Tibial artery (tissue), 4 donors: ENCODE results near the gene GRAMD1B.
A peak's percentile ranks its signal among the peaks of the same experiment; 100 is the strongest.

Experiments used
- DNase-seq, 2 donors: peaks; one replicate each; pipeline ENCODE4 v3.0.0-alpha.2; 2019
- H3K27ac ChIP-seq, 2 donors: fragments of 200-600 bp; sonication (generic) in 1 of 2; 1 replicate in 1 of 2; 2 replicates in 1 of 2; pipeline ENCODE4 v1.5.1; 2018 to 2019; ENCODE audit warnings: mild to moderate bottlenecking in 1 of 2
- H3K27me3 ChIP-seq, 2 donors: fragments of 200-600 bp; sonication (generic) in 1 of 2; one replicate each; pipeline versions ENCODE4 v1.5.1 to v1.6.0; 2016 to 2019
- H3K36me3 ChIP-seq, 3 donors: fragments of 200-600 bp; sonication (generic) in 2 of 3; one replicate each; pipeline ENCODE4 v1.5.1; 2016 to 2019; ENCODE audit warnings: mild to moderate bottlenecking in 2 of 3
- H3K4me1 ChIP-seq, 4 donors: fragments of 200-600 bp; sonication (generic) in 2 of 4; 1 replicate in 3 of 4; 2 replicates in 1 of 4; pipeline ENCODE4 v1.5.1; 2016 to 2019
- H3K4me3 ChIP-seq, 2 donors: fragments of 200-600 bp; sonication (generic) in 1 of 2; 1 replicate in 1 of 2; 2 replicates in 1 of 2; pipeline ENCODE4 v1.5.1; 2018 to 2019; ENCODE audit warnings: mild to moderate bottlenecking in 2 of 2
- H3K9me3 ChIP-seq, 3 donors: fragments of 200-600 bp; sonication (generic) in 1 of 3; one replicate each; pipeline ENCODE4 v1.5.1; 2016 to 2019
- intact Hi-C: fragments of 100-400 bp; cut with DNase I; formaldehyde crosslinking; loops from one replicate; pipeline ENCODE4 v1.15.0; 2023; ENCODE audit warnings: low total_unique reads
- TF ChIP-seq, protein P1 (sequence below), 2 experiments: fragments of 200-600 bp in 1 of 2; fragments of 450-650 bp in 1 of 2; IDR thresholded peaks; one replicate each; pipeline ENCODE4 v1.5.1; 2017 to 2019; ENCODE audit warnings: antibody characterized with exemption in 2 of 2, mild to moderate bottlenecking in 1 of 2, moderate library complexity in 1 of 2

GRAMD1B gene

DNA sequence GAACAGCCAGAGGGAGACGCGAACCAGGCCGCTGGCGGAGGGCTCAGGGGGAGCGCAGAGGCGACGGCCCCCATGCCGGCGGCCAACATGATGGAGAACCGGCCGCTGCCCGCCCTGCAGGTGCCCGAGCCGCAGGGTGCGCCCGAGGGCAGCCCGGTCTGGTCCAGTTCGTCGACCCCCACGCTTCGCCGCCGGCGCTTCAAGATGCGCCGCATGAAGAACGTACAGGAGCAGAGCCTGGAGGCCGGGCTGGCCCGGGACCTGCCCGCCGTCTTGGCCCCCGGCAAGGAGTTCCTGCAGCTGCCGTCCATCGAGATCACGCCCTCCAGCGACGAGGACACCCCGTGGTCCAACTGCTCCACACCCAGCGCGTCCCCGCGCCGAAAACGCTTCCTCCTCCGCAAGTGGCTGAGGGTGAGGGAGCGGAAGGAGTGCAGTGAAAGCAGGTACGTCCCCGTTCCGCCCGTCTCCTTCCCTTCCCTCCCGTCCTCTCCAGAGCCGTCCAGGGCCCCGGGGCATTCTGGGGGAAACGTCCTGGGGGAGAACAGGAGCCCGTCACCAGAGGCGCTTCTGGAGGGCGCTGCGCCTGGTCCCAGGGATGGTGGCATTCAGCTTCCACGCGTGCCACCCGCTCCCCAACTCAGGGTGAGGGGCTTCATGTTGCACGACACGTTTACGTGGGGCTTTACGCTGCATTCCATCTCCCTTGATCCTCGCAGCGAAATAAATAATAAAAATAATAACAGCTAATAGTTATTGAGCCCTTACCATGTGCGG lies 840 bp downstream of the GRAMD1B start:
- Histone ChIP-seq H3K27ac (no peak overlapping the region), H3K4me1 (peaks cover 0 to 15% (median 11%) of the 10 kb centered on the region in 4 donors), H3K27me3 (peaks cover 0 to 27% of the 10 kb centered on the region in 2 donors), H3K36me3 (no peaks in the 10 kb centered on the region), H3K9me3 (no peaks in the 10 kb centered on the region), H3K4me3 (peak overlapping the region; percentile 45 to 54)
- intact Hi-C loops = no loop called here
- TF ChIP-seq, protein P1, sequence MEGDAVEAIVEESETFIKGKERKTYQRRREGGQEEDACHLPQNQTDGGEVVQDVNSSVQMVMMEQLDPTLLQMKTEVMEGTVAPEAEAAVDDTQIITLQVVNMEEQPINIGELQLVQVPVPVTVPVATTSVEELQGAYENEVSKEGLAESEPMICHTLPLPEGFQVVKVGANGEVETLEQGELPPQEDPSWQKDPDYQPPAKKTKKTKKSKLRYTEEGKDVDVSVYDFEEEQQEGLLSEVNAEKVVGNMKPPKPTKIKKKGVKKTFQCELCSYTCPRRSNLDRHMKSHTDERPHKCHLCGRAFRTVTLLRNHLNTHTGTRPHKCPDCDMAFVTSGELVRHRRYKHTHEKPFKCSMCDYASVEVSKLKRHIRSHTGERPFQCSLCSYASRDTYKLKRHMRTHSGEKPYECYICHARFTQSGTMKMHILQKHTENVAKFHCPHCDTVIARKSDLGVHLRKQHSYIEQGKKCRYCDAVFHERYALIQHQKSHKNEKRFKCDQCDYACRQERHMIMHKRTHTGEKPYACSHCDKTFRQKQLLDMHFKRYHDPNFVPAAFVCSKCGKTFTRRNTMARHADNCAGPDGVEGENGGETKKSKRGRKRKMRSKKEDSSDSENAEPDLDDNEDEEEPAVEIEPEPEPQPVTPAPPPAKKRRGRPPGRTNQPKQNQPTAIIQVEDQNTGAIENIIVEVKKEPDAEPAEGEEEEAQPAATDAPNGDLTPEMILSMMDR (IDR thresholded peaks at IDR 0.05) = no peak
- DNase-seq = peak; percentile 62 to 80

DNA sequence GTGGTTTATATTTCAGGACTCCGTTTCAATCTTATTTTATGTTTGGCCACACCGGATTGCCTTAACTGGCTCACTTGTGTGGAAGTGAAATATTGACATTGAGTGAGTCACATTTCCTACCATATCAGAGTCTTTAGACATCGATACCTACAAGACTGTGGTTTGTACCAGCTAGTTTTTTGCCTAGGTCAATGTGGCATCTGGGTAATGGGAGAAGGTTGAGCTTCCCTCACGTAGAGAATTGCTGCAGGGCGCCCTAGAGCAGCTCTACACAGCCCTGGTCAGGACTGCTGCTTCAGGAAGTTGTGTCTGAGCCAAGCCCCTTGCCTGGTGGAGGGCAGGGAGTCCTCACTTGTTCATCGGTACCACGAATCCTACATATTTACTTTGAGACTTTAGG lies 1.6 kb downstream of the GRAMD1B start:
- Histone ChIP-seq H3K4me3 (no peak overlapping the region), H3K4me1 (peaks cover 0 to 15% (median 11%) of the 10 kb centered on the region in 4 donors), H3K27me3 (peaks cover 0 to 23% of the 10 kb centered on the region in 2 donors), H3K9me3 (no peaks in the 10 kb centered on the region), H3K27ac (no peak overlapping the region), H3K36me3 (no peaks in the 10 kb centered on the region)
- DNase-seq = no peak
- TF ChIP-seq, protein P1 (IDR thresholded peaks at IDR 0.05) = no peak
- intact Hi-C loops = no loop called here

DNA sequence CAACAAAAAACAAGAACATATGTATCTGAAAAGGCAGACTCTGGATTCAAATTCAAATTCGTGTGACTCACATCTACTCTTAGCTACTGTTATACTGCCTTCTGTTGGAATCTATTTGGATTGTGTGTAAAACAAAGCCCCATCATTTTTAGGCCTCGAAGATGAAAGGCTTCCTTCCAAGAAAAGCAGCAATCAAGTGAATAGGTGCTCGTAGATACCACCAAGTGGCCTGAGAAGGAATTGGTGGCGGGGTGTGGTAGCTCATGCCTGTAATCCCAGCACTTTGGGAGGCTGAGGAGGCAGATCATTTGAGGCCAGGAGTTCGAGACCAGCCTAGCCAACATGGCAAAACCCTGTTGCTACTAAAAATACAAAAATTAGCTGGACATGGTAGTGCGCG lies 4.2 kb downstream of the GRAMD1B start:
- H3K27me3 ChIP-seq = peaks cover 0 to 23% of the 10 kb centered on the region in 2 donors
- intact Hi-C loops = no loop called here

DNA sequence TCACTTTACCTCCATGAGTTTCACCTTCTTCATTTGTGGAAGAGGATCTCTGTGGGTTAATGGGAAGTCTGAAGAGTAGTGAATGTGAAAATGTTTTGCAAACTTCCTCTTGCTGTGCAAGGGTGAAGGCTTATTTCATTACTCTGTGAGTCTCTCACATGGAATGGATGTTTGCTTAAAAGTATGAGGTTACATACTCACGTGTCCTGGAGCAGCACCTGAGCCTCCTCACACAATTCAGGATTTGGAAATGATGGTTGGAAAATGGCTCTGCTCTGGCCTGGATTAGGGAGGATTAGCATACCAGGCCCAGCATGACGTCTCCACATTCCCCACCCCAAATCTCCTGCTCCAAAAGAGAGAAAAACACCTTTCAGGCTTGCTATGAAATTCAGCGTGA lies 4.8 kb downstream of the GRAMD1B start:
- H3K27ac ChIP-seq = no peak overlapping the region
- intact Hi-C loops = no loop called here
- TF ChIP-seq, protein P1 (IDR thresholded peaks at IDR 0.05) = no peak

More for the DNA sequence above, 4.2 kb downstream of the GRAMD1B start:
- Histone ChIP-seq H3K9me3 (no peaks in the 10 kb centered on the region), H3K4me3 (no peak overlapping the region), H3K4me1 (peaks cover 0 to 15% (median 11%) of the 10 kb centered on the region in 4 donors), H3K27ac (no peak overlapping the region), H3K36me3 (no peaks in the 10 kb centered on the region)
- TF ChIP-seq, protein P1 (IDR thresholded peaks at IDR 0.05) = no peak
- peak in 1 of 2 donors; percentile 11 for DNase-seq

DNA sequence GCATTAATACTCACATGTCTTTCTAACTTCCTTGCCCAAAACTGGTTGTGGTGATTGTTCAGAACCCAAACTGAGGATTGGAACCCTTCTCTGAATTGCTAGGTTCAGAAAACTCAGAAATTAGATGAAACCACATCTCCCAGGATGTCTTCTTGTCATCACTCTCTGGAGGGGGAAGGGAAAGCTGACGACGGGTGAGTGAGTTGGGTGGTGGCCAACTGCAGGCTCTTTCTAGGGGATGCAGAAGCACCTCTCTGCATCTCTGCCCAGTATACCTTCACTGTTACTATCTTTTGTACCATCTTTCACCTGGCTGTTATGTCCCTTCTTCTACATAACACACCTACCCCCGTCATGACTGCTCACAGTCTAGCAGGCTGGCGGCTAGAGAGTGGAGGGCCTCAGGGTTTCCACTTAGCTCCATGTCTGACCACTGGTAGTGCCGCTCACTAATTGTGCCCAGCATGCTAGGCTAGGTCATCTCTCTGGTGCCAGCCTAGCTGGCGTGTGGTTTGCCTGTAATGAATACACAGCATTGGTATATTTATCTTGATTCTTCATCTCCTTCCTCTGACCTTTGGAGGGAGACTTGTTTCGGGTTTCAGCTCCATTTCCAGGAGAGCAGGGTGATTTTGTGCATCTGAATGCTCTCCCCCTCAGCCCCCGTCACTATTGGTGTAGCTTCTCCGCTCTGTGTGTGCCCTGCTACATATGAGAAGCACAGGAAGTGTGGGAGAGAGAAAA lies 7.3 kb downstream of the GRAMD1B start:
- Histone ChIP-seq H3K36me3 (no peaks in the 10 kb centered on the region), H3K9me3 (no peaks in the 10 kb centered on the region), H3K4me1 (no peaks in the 10 kb centered on the region), H3K27me3 (no peaks in the 10 kb centered on the region), H3K4me3 (no peak overlapping the region), H3K27ac (no peak overlapping the region)
- intact Hi-C loops = no loop called here
- DNase-seq = peak in 1 of 2 donors; percentile 11
- TF ChIP-seq, protein P1 (IDR thresholded peaks at IDR 0.05) = no peak

More for the DNA sequence above, 4.8 kb downstream of the GRAMD1B start:
- peaks cover 0 to 13% (median 11%) of the 10 kb centered on the region in 4 donors for H3K4me1 ChIP-seq
- no peak for DNase-seq
- H3K36me3 ChIP-seq = no peaks in the 10 kb centered on the region
- H3K27me3 ChIP-seq = peaks cover 0 to 23% of the 10 kb centered on the region in 2 donors
- no peak overlapping the region for H3K4me3 ChIP-seq
- H3K9me3 ChIP-seq = no peaks in the 10 kb centered on the region
